Measurements from ENCODE around the gene MAP3K3. TPM values are rescaled to one million over a fixed set of nuclear protein-coding genes. Genes with fewer than 3 reads are reported as not detected.

The MAP3K3 gene
- total and polyA plus RNA-seq, 10 of the 15 experiments (the other 5 are each of a cell fraction or from before 2014, with no cell fraction given), result 1.6 to 24.1 (median 15.0) TPM

GRCh38 chr17:63697341-63698286 is 75.4 kb downstream of the MAP3K3 start (continued):
- 0 out of 2 replicates have a peak, but pooled peaks have one; percentile 45 for TF ChIP-seq MLLT1 (IDR thresholded peaks at IDR 0.05)
- TF ChIP-seq RB1 (IDR thresholded peaks at IDR 0.05; ENCODE audit: borderline replicate concordance), result no peak
- 0 out of 2 replicates have a peak, but pooled peaks have one; percentile 36 for TF ChIP-seq TAF1 (IDR thresholded peaks at IDR 0.05; ENCODE audit: borderline replicate concordance, low read depth, low read length)
- peak; percentile 45; the same call in 1 of the 2 replicates for TF ChIP-seq DPF2 (IDR thresholded peaks at IDR 0.05)
- peak; percentile 22; the same call in 1 of the 2 replicates for TF ChIP-seq NR2C1 (IDR thresholded peaks at IDR 0.05)
- no peak for TF ChIP-seq ZBTB11 (CRISPR knock-in tag; IDR thresholded peaks at IDR 0.05)
- no peak for TF ChIP-seq BRCA1 (IDR thresholded peaks at IDR 0.05; ENCODE audit: low read depth, low read length)
- TF ChIP-seq EED (IDR thresholded peaks at IDR 0.05; ENCODE audit: low read depth), result peak; percentile 4; the same call in 1 of the 2 replicates
- no peak for TF ChIP-seq YBX1 (IDR thresholded peaks at IDR 0.05)
- no peak for TF ChIP-seq CBX5 (IDR thresholded peaks at IDR 0.05; ENCODE audit: low read depth)
- TF ChIP-seq KAT2A (conservative IDR thresholded peaks at IDR 0.05; ENCODE audit: control insufficient read depth, low read depth, low read length), result no peak
- TF ChIP-seq MYC (IDR thresholded peaks at IDR 0.05; ENCODE audit: insufficient read depth, insufficient read length, insufficient replicate concordance, low read length, severe bottlenecking), result no peak
- no peak for TF ChIP-seq SREBF2 (IDR thresholded peaks at IDR 0.05; ENCODE audit: low read length)
- peak; percentile 70 for TF ChIP-seq POLR2A (IDR thresholded peaks at IDR 0.05; ENCODE audit: low read depth, low read length)
- TF ChIP-seq FOXM1 (IDR thresholded peaks at IDR 0.05; ENCODE audit: low read depth, low read length), result peak; percentile 56; the same call in 1 of the 2 replicates
- 0 out of 3 replicates have a peak, but pooled peaks of 1 of the 2 experiments have one; percentile 23 for TF ChIP-seq EGR1 (IDR thresholded peaks at IDR 0.05; ENCODE audit: borderline replicate concordance in 1 of 2, low read depth in 2 of 2, low read length in 2 of 2)
- 0 out of 2 replicates have a peak, but pooled peaks have one; percentile 38 for TF ChIP-seq CHD2 (IDR thresholded peaks at IDR 0.05; ENCODE audit: borderline replicate concordance, low read depth, low read length)
- TF ChIP-seq ETV6 (conservative IDR thresholded peaks at IDR 0.05 in 1 of 2, IDR thresholded peaks at IDR 0.05 in 1 of 2; ENCODE audit: borderline replicate concordance in 1 of 2, low read depth in 1 of 2), result no peak
- no peak for TF ChIP-seq RELA (IDR thresholded peaks at IDR 0.05; ENCODE audit: borderline replicate concordance, partially characterized antibody)
- TF ChIP-seq BACH1 (IDR thresholded peaks at IDR 0.05; ENCODE audit: borderline replicate concordance), result peak; percentile 65
- TF ChIP-seq CEBPZ (IDR thresholded peaks at IDR 0.05; ENCODE audit: low read depth, low read length), result no peak

Measured in GM12878 (cell line).